Liver (tissue), 9 donors: ENCODE measurements around the gene PRICKLE4. TPM values are rescaled to one million over a fixed set of nuclear protein-coding genes. Genes with fewer than 3 reads are reported as not detected.

Experiments used
- DNase-seq: peaks from one replicate; pipeline ENCODE4 v3.0.0-alpha.2; 2017; ENCODE audit warnings: low spot score
- H3K27ac ChIP-seq, 2 donors: one replicate each; pipeline ENCODE4 v1.7.0; 2013; ENCODE audit warnings: inconsistent platforms in 2 of 2, low read length in 2 of 2, control low read depth in 1 of 2, low read depth in 1 of 2, mild to moderate bottlenecking in 1 of 2
- H3K27me3 ChIP-seq, 4 donors: one replicate each; pipeline versions ENCODE4 v1.6.1 to v1.7.0; 2013; ENCODE audit warnings: low read length in 3 of 4, inconsistent platforms in 1 of 4, mild to moderate bottlenecking in 1 of 4, moderate library complexity in 1 of 4; ENCODE audit not compliant: control insufficient read depth in 4 of 4, insufficient read depth in 4 of 4
- H3K36me3 ChIP-seq, 4 donors: one replicate each; pipeline versions ENCODE4 v1.6.1 to v1.7.0; 2013; ENCODE audit warnings: low read length in 3 of 4, mild to moderate bottlenecking in 3 of 4, low read depth in 1 of 4, moderate library complexity in 1 of 4; ENCODE audit not compliant: control insufficient read depth in 4 of 4, insufficient read depth in 3 of 4
- H3K4me1 ChIP-seq, 4 donors: one replicate each; pipeline versions ENCODE4 v1.6.1 to v1.7.0; 2013; ENCODE audit warnings: low read length in 3 of 4, mild to moderate bottlenecking in 3 of 4, moderate library complexity in 1 of 4; ENCODE audit not compliant: control insufficient read depth in 4 of 4, insufficient read depth in 4 of 4
- H3K4me3 ChIP-seq, 3 donors: one replicate each; pipeline versions ENCODE4 v1.6.1 to v1.7.0; 2013; ENCODE audit warnings: low read length in 3 of 3, control low read depth in 1 of 3, low read depth in 1 of 3, mild to moderate bottlenecking in 1 of 3
- H3K9ac ChIP-seq, 2 donors: one replicate each; pipeline ENCODE4 v1.7.0; 2013; ENCODE audit warnings: low read length in 2 of 2, mild to moderate bottlenecking in 2 of 2, moderate library complexity in 2 of 2, control low read depth in 1 of 2, low read depth in 1 of 2
- H3K9me3 ChIP-seq, 4 donors: one replicate each; pipeline versions ENCODE4 v1.6.1 to v1.7.0; 2013; ENCODE audit warnings: low read length in 3 of 4; ENCODE audit not compliant: control insufficient read depth in 4 of 4
- ATF3 ChIP-seq: IDR thresholded peaks from 2 replicates; pipeline ENCODE4 v1.6.1; 2016; ENCODE audit warnings: antibody characterized with exemption
- CTCF ChIP-seq: fragments of 150-350 bp; IDR thresholded peaks from 2 replicates; pipeline ENCODE4 v1.5.1; 2017; ENCODE audit warnings: improper control_type of control experiment, low read depth, low read length; ENCODE audit not compliant: missing input control
- EGR1 ChIP-seq, 2 donors: IDR thresholded peaks; 2 replicates each; pipeline ENCODE4 v1.6.1; 2016 to 2018; ENCODE audit warnings: antibody characterized with exemption in 2 of 2, low read depth in 2 of 2
- FOXA2 ChIP-seq: IDR thresholded peaks from 2 replicates; pipeline ENCODE4 v1.6.1; 2016; ENCODE audit warnings: antibody characterized with exemption
- GABPA ChIP-seq, 2 donors: IDR thresholded peaks in 1 of 2; conservative IDR thresholded peaks in 1 of 2; 2 replicates each; pipeline ENCODE4 v1.6.1; 2016; ENCODE audit warnings: antibody characterized with exemption in 2 of 2, mild to moderate bottlenecking in 1 of 2, moderate library complexity in 1 of 2
- MAX ChIP-seq: IDR thresholded peaks from 2 replicates; pipeline ENCODE4 v1.6.1; 2016; ENCODE audit warnings: antibody characterized with exemption
- NR2F2 ChIP-seq: IDR thresholded peaks from 2 replicates; pipeline ENCODE4 v1.6.1; 2016; ENCODE audit warnings: antibody characterized with exemption
- RAD21 ChIP-seq, 2 donors: IDR thresholded peaks; 2 replicates each; pipeline ENCODE4 v1.6.1; 2016; ENCODE audit warnings: antibody characterized with exemption in 2 of 2, mild to moderate bottlenecking in 2 of 2
- REST ChIP-seq: IDR thresholded peaks from 2 replicates; pipeline ENCODE4 v1.6.1; 2016; ENCODE audit warnings: antibody characterized with exemption, mild to moderate bottlenecking
- RXRA ChIP-seq, 2 donors: IDR thresholded peaks; 2 replicates each; pipeline ENCODE4 v1.6.1; 2017 to 2018; ENCODE audit warnings: antibody characterized with exemption in 2 of 2, mild to moderate bottlenecking in 1 of 2
- TAF1 ChIP-seq: conservative IDR thresholded peaks from 2 replicates; pipeline ENCODE4 v1.6.1; 2016; ENCODE audit warnings: antibody characterized with exemption, mild to moderate bottlenecking
- YY1 ChIP-seq: IDR thresholded peaks from 2 replicates; pipeline ENCODE4 v1.6.1; 2016; ENCODE audit warnings: antibody characterized with exemption, mild to moderate bottlenecking
- ZBTB33 ChIP-seq: IDR thresholded peaks from 2 replicates; pipeline ENCODE4 v1.6.1; 2016; ENCODE audit warnings: antibody characterized with exemption
- WGBS: extraction: QIAGEN DNeasy Blood & Tissue Kit; methylation state at CpG from one replicate; pipeline ENCODE4 v1.1.7; 2013; 5-methylcytosine and 5-hydroxymethylcytosine counted together
- polyA plus RNA-seq, 2 donors: library from polyadenylated mRNA; stranded (reverse) in 1 of 2; unstranded in 1 of 2; fragments of 200-250 nt in 1 of 2; fragments of >200 nt in 1 of 2; fragmentation: Nextera tagmentation in 1 of 2; extraction: Ambion mirVana in 1 of 2; gene quantifications; one replicate each; pipeline versions ENCODE4 v1.2.1 to v1.2.3, GENCODE V29; 2013 to 2015
- total RNA-seq, 2 donors: library from RNA; depleted of rRNA; stranded (reverse); fragments of >200 nt; gene quantifications; one replicate each; pipeline ENCODE4 v1.2.3, GENCODE V29; 2014
- donor health status: healthy.
- donor health status: healthy.
- donor health status: healthy.
- donor health status: healthy.
- donor health status: healthy.

PRICKLE4 gene
- total and polyA plus RNA-seq, 4 donors = 0.37 to 1.4 (median 0.98) TPM; not detected in 1

GRCh38 chr6:41736186-41736733 lies 44.3 kb upstream of the PRICKLE4 start:
- Histone ChIP-seq H3K27me3 (no peaks in the 10 kb centered on the region), H3K9me3 (no peaks in the 10 kb centered on the region), H3K27ac (no peak overlapping the region), H3K4me3 (no peak overlapping the region), H3K36me3 (no peaks in the 10 kb centered on the region), H3K4me1 (peaks cover 0 to 13% (median 7%) of the 10 kb centered on the region in 4 donors), H3K9ac (no peak overlapping the region)
- TF ChIP-seq RAD21 (IDR thresholded peaks at IDR 0.05) (no peak), CTCF (no peak), NR2F2 (no peak), TAF1 (no peak), MAX (no peak)
- 80% methylated on average over 6 of the region's 6 CpGs for WGBS
- no peak for DNase-seq

- H3K27me3 ChIP-seq = no peaks in the 10 kb centered on the region
- no peaks in the 10 kb centered on the region for H3K9me3 ChIP-seq
- WGBS = 89% methylated on average over 13 of the region's 13 CpGs
- H3K36me3 ChIP-seq = no peaks in the 10 kb centered on the region
- no peak overlapping the region for H3K4me3 ChIP-seq
- no peak for DNase-seq
- TF ChIP-seq RAD21 (IDR thresholded peaks at IDR 0.05) (no peak), GABPA (IDR thresholded peaks at IDR 0.05 in 1 of 2, conservative IDR thresholded peaks at IDR 0.05 in 1 of 2) (no peak)
- H3K9ac ChIP-seq = no peak overlapping the region
- peaks cover 0 to 13% (median 7%) of the 10 kb centered on the region in 4 donors for H3K4me1 ChIP-seq
- H3K27ac ChIP-seq = no peak overlapping the region
Observed at GRCh38 chr6:41736800-41737555, 43.6 kb upstream of the PRICKLE4 start.

- Histone ChIP-seq H3K36me3 (no peaks in the 10 kb centered on the region), H3K27ac (no peak overlapping the region), H3K27me3 (no peaks in the 10 kb centered on the region), H3K9me3 (no peaks in the 10 kb centered on the region), H3K4me3 (no peak overlapping the region), H3K9ac (no peak overlapping the region), H3K4me1 (peaks cover 0 to 13% (median 7%) of the 10 kb centered on the region in 4 donors)
- no peak for TF ChIP-seq ZBTB33
- no peak for TF ChIP-seq RXRA (IDR thresholded peaks at IDR 0.05)
- TF ChIP-seq EGR1 (IDR thresholded peaks at IDR 0.05; ENCODE audit: low read depth in 2 of 2) = no peak
- TF ChIP-seq GABPA (IDR thresholded peaks at IDR 0.05 in 1 of 2, conservative IDR thresholded peaks at IDR 0.05 in 1 of 2) = no peak
- no peak for TF ChIP-seq YY1
- no peak for TF ChIP-seq CTCF
- no peak for TF ChIP-seq MAX
- TF ChIP-seq REST = no peak
- TF ChIP-seq FOXA2 = no peak
- TF ChIP-seq TAF1 = no peak
- no peak for TF ChIP-seq ATF3
- no peak for TF ChIP-seq NR2F2
- TF ChIP-seq RAD21 (IDR thresholded peaks at IDR 0.05) = no peak
- 93% methylated on average over 6 of the region's 6 CpGs for WGBS
- DNase-seq = no peak
Observed at GRCh38 chr6:41737591-41738130, 42.9 kb upstream of the PRICKLE4 start.
